ENCODE results near the gene ZNF407. TPM values are rescaled to one million over a fixed set of nuclear protein-coding genes. Genes with fewer than 3 reads are reported as not detected.

ZNF407 gene
- total RNA-seq, 1 donor from 2014 or later, result 26.7 TPM

GRCh38 chr18:74945774-74946545 is 348.3 kb downstream of the ZNF407 start:
- H3K4me3 Mint-ChIP-seq, result no peak overlapping the region
- no peak for TF ChIP-seq CTCF (IDR thresholded peaks at IDR 0.05)
- no peak overlapping the region for H3K27ac Mint-ChIP-seq
- H3K9me3 Mint-ChIP-seq, result no peaks in the 10 kb centered on the region
- DNase-seq (no peak), ATAC-seq (ENCODE audit: low read depth) (no peak)
- H3K36me3 Mint-ChIP-seq (ENCODE audit: low read depth), result peaks cover 1% of the 10 kb centered on the region
- peaks cover 30% of the 10 kb centered on the region for H3K4me1 Mint-ChIP-seq
- ChIA-PET POLR2A (no interaction called here), CTCF (no interaction called here)
- intact Hi-C loops (cut with micrococcal nuclease), result no loop called here
- no peaks in the 10 kb centered on the region for H3K27me3 Mint-ChIP-seq

- ChIA-PET CTCF (no interaction called here), POLR2A (no interaction called here)
- no peak for TF ChIP-seq CTCF (IDR thresholded peaks at IDR 0.05)
- peaks cover 29% of the 10 kb centered on the region for H3K4me1 Mint-ChIP-seq
- intact Hi-C loops (cut with micrococcal nuclease), result no loop called here
- peaks cover 1% of the 10 kb centered on the region for H3K36me3 Mint-ChIP-seq (ENCODE audit: low read depth)
- H3K27ac Mint-ChIP-seq, result no peak overlapping the region
- ATAC-seq (ENCODE audit: low read depth) (no peak), DNase-seq (no peak)
- no peak overlapping the region for H3K4me3 Mint-ChIP-seq
- no peaks in the 10 kb centered on the region for H3K9me3 Mint-ChIP-seq
- no peaks in the 10 kb centered on the region for H3K27me3 Mint-ChIP-seq
Measured at GRCh38 chr18:74946646-74947375, 349.1 kb downstream of the ZNF407 start.

GRCh38 chr18:74947417-74947816 is 349.7 kb downstream of the ZNF407 start:
- Mint-ChIP-seq H3K9me3 (no peaks in the 10 kb centered on the region), H3K27ac (no peak overlapping the region), H3K4me3 (no peak overlapping the region), H3K27me3 (no peaks in the 10 kb centered on the region), H3K36me3 (ENCODE audit: low read depth) (peaks cover 1% of the 10 kb centered on the region), H3K4me1 (peaks cover 23% of the 10 kb centered on the region)
- DNase-seq, result no peak
- intact Hi-C loops (cut with micrococcal nuclease), result no loop called here
- ChIA-PET CTCF (no interaction called here), POLR2A (no interaction called here)
- no peak for ATAC-seq (ENCODE audit: low read depth)
- TF ChIP-seq CTCF (IDR thresholded peaks at IDR 0.05), result no peak

- Mint-ChIP-seq H3K9me3 (no peaks in the 10 kb centered on the region), H3K4me3 (no peak overlapping the region), H3K27me3 (no peaks in the 10 kb centered on the region), H3K4me1 (peaks cover 18% of the 10 kb centered on the region), H3K27ac (no peak overlapping the region), H3K36me3 (ENCODE audit: low read depth) (peaks cover 4% of the 10 kb centered on the region)
- CTCF ChIA-PET, result no interaction called here
- POLR2A ChIA-PET, result no interaction called here
- DNase-seq, result no peak
- TF ChIP-seq CTCF (IDR thresholded peaks at IDR 0.05), result no peak
- intact Hi-C loops (cut with micrococcal nuclease), result no loop called here
- no peak for ATAC-seq (ENCODE audit: low read depth)
Measured at GRCh38 chr18:74947875-74948274, 350.2 kb downstream of the ZNF407 start.

GRCh38 chr18:74949611-74950010 is 351.9 kb downstream of the ZNF407 start:
- intact Hi-C loops (cut with micrococcal nuclease), result no loop called here
- ATAC-seq (ENCODE audit: low read depth) (no peak), DNase-seq (no peak)
- Mint-ChIP-seq H3K36me3 (ENCODE audit: low read depth) (peaks cover 7% of the 10 kb centered on the region), H3K27me3 (no peaks in the 10 kb centered on the region), H3K27ac (no peak overlapping the region), H3K4me3 (no peak overlapping the region), H3K9me3 (no peaks in the 10 kb centered on the region), H3K4me1 (peaks cover 12% of the 10 kb centered on the region)
- ChIA-PET POLR2A (no interaction called here), CTCF (interaction anchor here (1.1 kb wide), 1 partner anchor 9 kb away, joined by 3 read pairs; no protein-coding TSS in a partner anchor)
- no peak for TF ChIP-seq CTCF (IDR thresholded peaks at IDR 0.05)
